NCI-H2081 treated with DMSO at 0.1 percent for 48 hours (cell line): ENCODE data around the gene CEP104.
A peak's percentile ranks its signal among the peaks of the same experiment; 100 is the strongest.

ENCODE experiments used
- DNase-seq: peaks from one replicate; lab custom pipeline; 2025; lab: John Stamatoyannopoulos, UW

The CEP104 gene

GRCh38 chr1:3778590-3779264 is 78.3 kb downstream of the CEP104 start:
- DNase-seq: no peak

GRCh38 chr1:3777647-3778589 is 79.1 kb downstream of the CEP104 start:
- no peak for DNase-seq

- DNase-seq: no peak
Observed at GRCh38 chr1:3777078-3777547, 79.9 kb downstream of the CEP104 start.

- DNase-seq: no peak
Observed at GRCh38 chr1:3776231-3776961, 80.6 kb downstream of the CEP104 start.

GRCh38 chr1:3775490-3776230 is 81.4 kb downstream of the CEP104 start:
- peak; percentile 2 for DNase-seq

GRCh38 chr1:3774946-3775489 is 82.0 kb downstream of the CEP104 start:
- DNase-seq: no peak

- no peak for DNase-seq
Observed at GRCh38 chr1:3774276-3774945, 82.6 kb downstream of the CEP104 start.

GRCh38 chr1:3773572-3774275 is 83.3 kb downstream of the CEP104 start:
- DNase-seq: no peak

GRCh38 chr1:3772715-3773571 is 84.1 kb downstream of the CEP104 start, which contains the start of gene SMIM1:
Gene SMIM1, plus strand, starts transcription at chr1:3772749. Its CDS starts 2,625 bp downstream, at chr1:3775374.
- DNase-seq: no peak

- no peak for DNase-seq
Observed at GRCh38 chr1:3772027-3772714, 84.8 kb downstream of the CEP104 start.

GRCh38 chr1:3771108-3772026 is 85.6 kb downstream of the CEP104 start:
- no peak for DNase-seq

- DNase-seq: no peak
Observed at GRCh38 chr1:3770047-3770765, 86.8 kb downstream of the CEP104 start.

GRCh38 chr1:3768811-3769390 is 88.1 kb downstream of the CEP104 start:
- no peak for DNase-seq

- no peak for DNase-seq
Observed at GRCh38 chr1:3767328-3767925, 89.6 kb downstream of the CEP104 start.

- no peak for DNase-seq
Observed at GRCh38 chr1:3763351-3764125, 93.5 kb downstream of the CEP104 start.
